Uterus (tissue), 4 donors: ENCODE measurements around the gene MTHFD2L. TPM values are rescaled to one million over a fixed set of nuclear protein-coding genes. Genes with fewer than 3 reads are reported as not detected.

Experiments
- DNase-seq, 2 donors: peaks; one replicate each; pipeline ENCODE4 v3.0.0-alpha.2; 2019 to 2020
- H3K27ac ChIP-seq, 2 donors: fragments of 200-600 bp; sonication (generic); 1 replicate in 1 of 2; 2 replicates in 1 of 2; pipeline ENCODE4 v1.5.1; 2016 to 2018
- H3K27me3 ChIP-seq, 2 donors: fragments of 200-600 bp; sonication (generic); one replicate each; pipeline ENCODE4 v1.5.1; 2018 to 2019; ENCODE audit warnings: control low read depth in 1 of 2
- H3K36me3 ChIP-seq, 2 donors: fragments of 200-600 bp; sonication (generic); one replicate each; pipeline ENCODE4 v1.5.1; 2019; ENCODE audit warnings: control low read depth in 1 of 2
- H3K4me1 ChIP-seq, 2 donors: fragments of 200-600 bp; sonication (generic); one replicate each; pipeline ENCODE4 v1.5.1; 2018 to 2019; ENCODE audit warnings: control low read depth in 1 of 2
- H3K4me3 ChIP-seq, 2 donors: fragments of 200-600 bp; sonication (generic); 1 replicate in 1 of 2; 2 replicates in 1 of 2; pipeline ENCODE4 v1.5.1; 2018 to 2019; ENCODE audit warnings: mild to moderate bottlenecking in 1 of 2
- H3K9me3 ChIP-seq, 2 donors: fragments of 200-600 bp; sonication (generic); one replicate each; pipeline ENCODE4 v1.5.1; 2019; ENCODE audit warnings: control low read depth in 1 of 2
- POLR2A ChIP-seq, 2 donors: fragments of 450-650 bp; IDR thresholded peaks; one replicate each; pipeline ENCODE4 v1.6.1; 2016; ENCODE audit warnings: antibody characterized with exemption in 2 of 2, mild to moderate bottlenecking in 1 of 2, moderate library complexity in 1 of 2
- intact Hi-C: fragments of 100-400 bp; cut with DNase I; formaldehyde crosslinking; loops from one replicate; pipeline ENCODE4 v1.15.1; 2023; ENCODE audit warnings: low total_unique reads
- total RNA-seq, 4 donors: library from RNA; depleted of rRNA in 3 of 4; stranded (reverse); fragments of >200 nt in 3 of 4; gene quantifications; one replicate each; pipeline versions ENCODE4 v1.1.0 to v1.2.4, GENCODE V29; 2014 to 2023
- TF ChIP-seq, protein P1 (sequence below), 4 experiments: fragments of 200-600 bp in 2 of 4; fragments of 450-650 bp in 2 of 4; sonication (generic) in 2 of 4; IDR thresholded peaks; one replicate each; pipeline ENCODE4 v1.5.1; 2016 to 2019; ENCODE audit warnings: antibody characterized with exemption in 4 of 4, mild to moderate bottlenecking in 2 of 4, moderate library complexity in 1 of 4
- donor health status: DM: yes; HTN: yes; CAD: no.

The MTHFD2L gene
- total RNA-seq, 4 donors from 2014 or later: 2.4 to 32.5 (median 12.9) TPM

DNA sequence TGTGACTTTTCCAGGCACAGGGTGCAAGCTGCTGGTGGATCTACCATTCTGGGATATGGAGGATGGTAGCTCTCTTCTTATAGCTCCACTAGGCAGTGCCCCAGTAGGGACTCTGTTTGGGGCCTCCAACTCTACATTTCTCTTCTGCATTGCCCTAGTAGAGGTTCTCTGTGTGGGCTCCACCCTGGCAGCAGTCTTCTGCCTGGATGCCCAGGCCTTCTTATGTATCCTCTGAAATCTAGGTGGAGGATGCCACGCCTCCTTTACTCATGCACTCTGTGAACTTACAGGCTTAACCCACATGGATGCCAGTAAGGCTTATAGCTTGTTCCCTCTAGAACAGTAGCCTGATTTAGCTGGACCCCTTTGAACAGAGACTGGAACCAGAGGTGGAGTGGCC lies 186.1 kb downstream of the MTHFD2L start:
- Histone ChIP-seq H3K4me3 (no peak overlapping the region), H3K9me3 (peaks cover 0 to 5% of the 10 kb centered on the region in 2 donors), H3K27me3 (no peaks in the 10 kb centered on the region), H3K4me1 (no peaks in the 10 kb centered on the region), H3K36me3 (no peaks in the 10 kb centered on the region), H3K27ac (no peak overlapping the region)
- DNase-seq: no peak
- intact Hi-C loops: no loop called here
- TF ChIP-seq POLR2A (IDR thresholded peaks at IDR 0.05): no peak
- TF ChIP-seq, protein P1, sequence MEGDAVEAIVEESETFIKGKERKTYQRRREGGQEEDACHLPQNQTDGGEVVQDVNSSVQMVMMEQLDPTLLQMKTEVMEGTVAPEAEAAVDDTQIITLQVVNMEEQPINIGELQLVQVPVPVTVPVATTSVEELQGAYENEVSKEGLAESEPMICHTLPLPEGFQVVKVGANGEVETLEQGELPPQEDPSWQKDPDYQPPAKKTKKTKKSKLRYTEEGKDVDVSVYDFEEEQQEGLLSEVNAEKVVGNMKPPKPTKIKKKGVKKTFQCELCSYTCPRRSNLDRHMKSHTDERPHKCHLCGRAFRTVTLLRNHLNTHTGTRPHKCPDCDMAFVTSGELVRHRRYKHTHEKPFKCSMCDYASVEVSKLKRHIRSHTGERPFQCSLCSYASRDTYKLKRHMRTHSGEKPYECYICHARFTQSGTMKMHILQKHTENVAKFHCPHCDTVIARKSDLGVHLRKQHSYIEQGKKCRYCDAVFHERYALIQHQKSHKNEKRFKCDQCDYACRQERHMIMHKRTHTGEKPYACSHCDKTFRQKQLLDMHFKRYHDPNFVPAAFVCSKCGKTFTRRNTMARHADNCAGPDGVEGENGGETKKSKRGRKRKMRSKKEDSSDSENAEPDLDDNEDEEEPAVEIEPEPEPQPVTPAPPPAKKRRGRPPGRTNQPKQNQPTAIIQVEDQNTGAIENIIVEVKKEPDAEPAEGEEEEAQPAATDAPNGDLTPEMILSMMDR (IDR thresholded peaks at IDR 0.05): no peak

Other genes starting within 250 kb of the MTHFD2L start
- not detected for gene PF4, start 176.1 kb upstream of the MTHFD2L start, total RNA-seq
- 10 to 100 TPM in 1 of 4 donors, 1 to 10 TPM in 1, not detected in 2; 2.5 to 27.9 TPM for gene PPBP, start 169.9 kb upstream of the MTHFD2L start, total RNA-seq
- gene CXCL5, start 159.4 kb upstream of the MTHFD2L start, total RNA-seq: not detected
- 1 to 10 TPM in 1 of 4 donors, under 1 TPM in 1, not detected in 2; 0.62 to 2.5 TPM for gene CXCL3, start 119.4 kb upstream of the MTHFD2L start, total RNA-seq
- gene CXCL2, start 58.9 kb upstream of the MTHFD2L start, total RNA-seq: 10 to 100 TPM in 2 of 4 donors, 1 to 10 TPM in 1, not detected in 1; 1.4 to 43.8 (median 12.3) TPM
- gene EPGN, start 150.4 kb downstream of the MTHFD2L start, total RNA-seq: under 1 TPM in 2 of 4 donors, not detected in 2; 0.26 to 0.61 TPM
- under 1 TPM in 1 of 4 donors, not detected in 3; 0.07 TPM for gene EREG, start 207.0 kb downstream of the MTHFD2L start, total RNA-seq